K562 (cell line): ENCODE measurements around the gene PCBP3. TPM values are rescaled to one million over a fixed set of nuclear protein-coding genes. Genes with fewer than 3 reads are reported as not detected.

Source experiments
- ATAC-seq: fragments of 200-7000 bp; cut with Tn5 transposase; 3 replicates; pipeline ENCODE4 v1.9.1; 2020; ENCODE audit warnings: moderate library complexity
- BruUV-seq: library from RNA; stranded (reverse); fragments of 400-500 nt; replicated peaks from 2 replicates; lab custom pipeline; 2021; lab: Mats Ljungman, UMichigan
- CTCF ChIA-PET: fragments of 300-600 bp; formaldehyde crosslinking; extraction: SDS; loops from one replicate; lab custom pipeline; 2021; ENCODE audit warnings: low intra/inter-chr PET ratio; lab: Yijun Ruan, JAX
- POLR2A ChIA-PET: fragments of 300-600, 350-650 bp; sonication (Branson Sonifier 250); formaldehyde crosslinking; extraction: SDS; loops from one replicate; lab custom pipeline; 2021; ENCODE audit warnings: antibody characterized with exemption, inconsistent platforms; lab: Yijun Ruan, JAX
- DNase-seq, 4 experiments: peaks; one replicate each; pipeline versions ENCODE4 v3.0.0 to v3.0.0-alpha.2; 2011 to 2018; ENCODE audit warnings: low spot score in 3 of 4, mixed read lengths in 3 of 4; ENCODE audit errors: extremely low read depth in 1 of 4
- FAIRE-seq: peaks from 2 replicates; lab custom pipeline; 2011; peaks lifted over from hg19 to GRCh38; lab: Jason Lieb, UNC
- H2AFZ ChIP-seq: 2 replicates; pipeline ENCODE4 v1.6.0; 2011; ENCODE audit warnings: low read depth, low read length, control low read depth, inconsistent platforms
- H3K27ac ChIP-seq: fragments of 200-600 bp; 3 replicates; pipeline ENCODE4 v1.8.0; 2011; ENCODE audit warnings: low read depth, mild to moderate bottlenecking, control low read depth, inconsistent platforms, low read length, moderate library complexity, mixed read lengths; ENCODE audit errors: extremely low read depth
- H3K27me3 ChIP-seq, 2 experiments: fragments of 300-600 bp in 1 of 2; 2 replicates in 1 of 2; 3 replicates in 1 of 2; pipeline versions ENCODE4 v1.6.0 to v1.8.0; 2011; ENCODE audit warnings: inconsistent platforms in 2 of 2, low read length in 2 of 2, mild to moderate bottlenecking in 1 of 2, mixed read lengths in 1 of 2, moderate library complexity in 1 of 2; ENCODE audit not compliant: control insufficient read depth in 2 of 2, insufficient read depth in 2 of 2
- H3K36me3 ChIP-seq: fragments of 300-600 bp; 3 replicates; pipeline ENCODE4 v1.8.0; 2011; ENCODE audit warnings: mild to moderate bottlenecking, low read length, inconsistent platforms; ENCODE audit not compliant: control insufficient read depth, insufficient read depth
- H3K4me1 ChIP-seq, 2 experiments: fragments of 200-600 bp in 1 of 2; replicated peaks in 1 of 2; 2 replicates in 1 of 2; 3 replicates in 1 of 2; pipeline versions ENCODE4 v1.5.1 to v1.8.0; 2011; ENCODE audit warnings: inconsistent platforms in 2 of 2, low read length in 2 of 2, mild to moderate bottlenecking in 1 of 2, mixed read lengths in 1 of 2, moderate library complexity in 1 of 2; ENCODE audit not compliant: control insufficient read depth in 2 of 2, insufficient read depth in 2 of 2
- H3K4me2 ChIP-seq: 2 replicates; pipeline ENCODE4 v1.6.1; 2011; ENCODE audit warnings: low read length, control low read depth, inconsistent platforms, mixed read lengths; ENCODE audit not compliant: insufficient read depth
- H3K4me3 ChIP-seq: fragments of 200-600 bp; sonication (generic), shearing (Covaris generic); 2 replicates; pipeline ENCODE4 v1.5.1; 2016; ENCODE audit warnings: control low read depth, inconsistent platforms
- H3K79me2 ChIP-seq: fragments of 200-600 bp; 3 replicates; pipeline ENCODE4 v1.8.0; 2011; ENCODE audit warnings: low read length, inconsistent platforms; ENCODE audit not compliant: control insufficient read depth, insufficient read depth
- H3K9ac ChIP-seq, 2 experiments: 2 replicates each; pipeline versions ENCODE4 v1.6.0 to v1.6.1; 2011; ENCODE audit warnings: low read depth in 2 of 2, low read length in 2 of 2, control low read depth in 1 of 2, inconsistent platforms in 1 of 2, mild to moderate bottlenecking in 1 of 2, mixed read lengths in 1 of 2; ENCODE audit not compliant: insufficient read depth in 1 of 2
- H3K9me1 ChIP-seq: one replicate; pipeline ENCODE4 v1.6.0; 2011; ENCODE audit warnings: inconsistent platforms, mild to moderate bottlenecking, low read length, moderate library complexity; ENCODE audit not compliant: control insufficient read depth, insufficient read depth
- H3K9me3 ChIP-seq: replicated peaks from 2 replicates; pipeline ENCODE4 v1.5.1; 2011; ENCODE audit warnings: low read depth, low read length, inconsistent platforms; ENCODE audit not compliant: control insufficient read depth, insufficient read depth
- H4K20me1 ChIP-seq: replicated peaks from 2 replicates; pipeline ENCODE4 v1.6.1; 2011; ENCODE audit warnings: low read length, inconsistent platforms, mixed read lengths; ENCODE audit not compliant: control insufficient read depth, insufficient read depth
- CCAR2 ChIP-seq: fragments of 200-400 bp; formaldehyde crosslinking; IDR thresholded peaks from 2 replicates; pipeline ENCODE4 v1.6.1; 2017; ENCODE audit warnings: mild to moderate bottlenecking, low read depth, low read length
- CREB1 ChIP-seq, 2 experiments: sonication (generic) in 1 of 2; formaldehyde crosslinking in 1 of 2; IDR thresholded peaks; 2 replicates each; pipeline versions ENCODE4 v1.6.1 to v1.8.0; 2012 to 2022; ENCODE audit warnings: inconsistent platforms in 1 of 2, mild to moderate bottlenecking in 1 of 2, missing genetic modification reagents in 1 of 2, moderate library complexity in 1 of 2
- CTCF ChIP-seq, 3 experiments: IDR thresholded peaks in 2 of 3; conservative IDR thresholded peaks in 1 of 3; 2 replicates each; pipeline ENCODE4 v1.5.1; 2011 to 2012; ENCODE audit warnings: low read length in 3 of 3, mild to moderate bottlenecking in 3 of 3, control low read depth in 2 of 3, improper control_type of control experiment in 1 of 3, inconsistent platforms in 1 of 3, low read depth in 1 of 3, mixed read lengths in 1 of 3, moderate library complexity in 1 of 3; ENCODE audit not compliant: insufficient read depth in 2 of 3
- MXD1 ChIP-seq: fragments of 250-450 bp; sonication (Bioruptor Pico); IDR thresholded peaks from 2 replicates; pipeline ENCODE4 v1.8.0; 2021; ENCODE audit warnings: borderline replicate concordance, mild to moderate bottlenecking, moderate library complexity; ENCODE audit not compliant: poor library complexity, severe bottlenecking
- RAD21 ChIP-seq, 2 experiments: fragments of 250-450 bp in 1 of 2; fragments of 450-650 bp in 1 of 2; sonication (Bioruptor Pico) in 1 of 2; formaldehyde crosslinking in 1 of 2; IDR thresholded peaks in 1 of 2; conservative IDR thresholded peaks in 1 of 2; 2 replicates each; pipeline versions ENCODE4 v1.4.0 to v1.8.0; 2020 to 2022; ENCODE audit warnings: mild to moderate bottlenecking in 2 of 2, moderate library complexity in 1 of 2
- WGBS: fragments of 100-300 bp; shearing (Covaris generic); methylation state at CpG from one replicate; pipeline ENCODE4 v1.1.6; 2016; ENCODE audit warnings: low coverage, mixed read lengths; ENCODE audit not compliant: insufficient coverage; ENCODE audit errors: missing lambda C conversion rate; 5-methylcytosine and 5-hydroxymethylcytosine counted together
- in situ Hi-C: fragments of 300-500 bp; cut with MboI; formaldehyde crosslinking; loops from 4 replicates; pipeline ENCODE4 v1.15.0; 2018; ENCODE audit warnings: inconsistent platforms, mixed read lengths
- intact Hi-C: fragments of 100-400 bp; cut with micrococcal nuclease; formaldehyde crosslinking; loops from 2 replicates; pipeline ENCODE4 v1.14.2; 2022
- polyA plus RNA-seq, 8 experiments: library from polyadenylated mRNA; depleted of rRNA in 4 of 8; stranded (reverse) in 5 of 8; unstranded in 3 of 8; fragments of >200 nt; fragmentation: Nextera tagmentation in 2 of 8; fragmentation: Illumina TruSeq in 1 of 8; extraction: Ambion mirVana in 2 of 8; extraction: Trizol in 1 of 8; gene quantifications; 2 replicates each; pipeline versions ENCODE4 v1.2.1 to v1.2.3, GENCODE V29; 2011 to 2014; ENCODE audit warnings: inconsistent platforms in 1 of 8, missing spikeins in 1 of 8
- total RNA-seq, 7 experiments: library from RNA; depleted of rRNA in 6 of 7; stranded (reverse); fragments of >200 nt in 6 of 7; fragmentation: Illumina TruSeq in 2 of 7; extraction: Trizol in 2 of 7; gene quantifications; 2 replicates each; pipeline versions ENCODE4 v1.2.1 to v1.2.3, GENCODE V29; 2011 to 2021; ENCODE audit warnings: low replicate concordance in 1 of 7

Gene PCBP3
- total and polyA plus RNA-seq, 9 of the 15 experiments (the other 6 are each of a cell fraction or from before 2014, with no cell fraction given) = 0.18 TPM; not detected in 8

- Histone ChIP-seq H3K4me3 (no peak overlapping the region), H3K4me1 (no peaks in the 10 kb centered on the region), H4K20me1 (no peaks in the 10 kb centered on the region), H3K36me3 (no peaks in the 10 kb centered on the region), H3K9me1 (no peaks in the 10 kb centered on the region), H3K9me3 (no peaks in the 10 kb centered on the region), H3K27ac (no peak overlapping the region), H3K9ac (no peak overlapping the region), H3K27me3 (peaks cover 15 to 60% of the 10 kb centered on the region in 2 experiments), H3K4me2 (no peak overlapping the region), H2AFZ (no peak overlapping the region), H3K79me2 (no peaks in the 10 kb centered on the region)
- FAIRE-seq (no peak), DNase-seq (no peak), ATAC-seq (no peak)
- TF ChIP-seq MXD1 (CRISPR knock-in tag) = no peak
- 0 out of 6 replicates have a peak, but pooled peaks of 2 of the 3 experiments have one; percentile 8 to 9 for TF ChIP-seq CTCF (IDR thresholded peaks at IDR 0.05 in 2 of 3, conservative IDR thresholded peaks at IDR 0.05 in 1 of 3; ENCODE audit: insufficient read depth in 2 of 3, low read depth in 1 of 3, low read length in 3 of 3)
- TF ChIP-seq CCAR2 = no peak
- TF ChIP-seq RAD21 (CRISPR knock-in tag; conservative IDR thresholded peaks at IDR 0.05 in 1 of 2, IDR thresholded peaks at IDR 0.05 in 1 of 2) = peak in 1 of 2 experiments; percentile 28; a peak in 1 of 4 replicates
- TF ChIP-seq CREB1 (IDR thresholded peaks at IDR 0.05) = no peak
- no peak for TF ChIP-seq CREB1 (CRISPR knock-in tag; IDR thresholded peaks at IDR 0.05)
- in situ Hi-C loops = no loop called here
- CTCF ChIA-PET = no interaction called here
- intact Hi-C loops = no loop called here
- BruUV-seq = no TSS peak
- POLR2A ChIA-PET = interaction anchor here (0.6 kb wide), 1 partner anchor 159 kb away, joined by 4 read pairs; no protein-coding TSS in a partner anchor
- WGBS = 1% methylated on average over 11 of the region's 11 CpGs
Observed at GRCh38 chr21:45768740-45769048, 125.2 kb downstream of the PCBP3 start.
